MM.1S (cell line): ENCODE results near the gene F5.

ENCODE experiments used
- EZH2phosphoT487 ChIP-seq: fragments of 300-600 bp; sonication (generic); IDR thresholded peaks from 2 replicates; pipeline ENCODE4 v1.6.1; 2018; ENCODE audit warnings: antibody characterized with exemption, low read length
- TF ChIP-seq, protein P1 (sequence below): fragments of 300-600 bp; sonication (generic); IDR thresholded peaks from 2 replicates; pipeline ENCODE4 v1.5.1; 2016; ENCODE audit warnings: antibody characterized with exemption, low read length, mixed read lengths

DNA sequence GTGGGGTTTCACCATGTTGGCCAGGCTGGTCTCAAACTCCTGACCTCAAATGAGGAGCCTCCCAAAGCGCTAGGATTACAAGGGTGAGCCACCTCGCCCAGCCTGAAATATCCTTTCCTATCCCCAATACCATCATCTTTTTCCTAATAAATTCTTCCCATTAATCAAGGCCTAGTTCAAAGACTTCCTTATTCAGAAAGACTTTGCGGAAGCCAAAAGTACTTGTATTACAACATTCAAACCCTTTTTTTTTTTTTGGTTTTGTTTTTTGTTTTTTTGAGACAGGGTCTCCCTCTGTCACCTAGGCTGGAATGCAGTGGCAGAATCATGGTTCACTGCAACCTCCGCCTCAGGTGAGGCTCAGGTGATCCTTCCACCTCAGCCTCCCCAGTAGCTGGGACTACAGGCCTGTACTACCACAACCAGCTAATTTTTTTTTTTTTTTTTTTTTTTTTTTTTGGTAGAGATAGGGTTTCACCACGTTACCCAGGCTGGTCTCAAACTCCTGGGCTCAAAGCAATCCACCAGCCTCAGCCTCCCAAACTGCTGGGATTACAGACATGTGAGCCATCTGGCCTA is 108.1 kb downstream of the F5 start:
- TF ChIP-seq EZH2phosphoT487 = no peak
- TF ChIP-seq, protein P1, sequence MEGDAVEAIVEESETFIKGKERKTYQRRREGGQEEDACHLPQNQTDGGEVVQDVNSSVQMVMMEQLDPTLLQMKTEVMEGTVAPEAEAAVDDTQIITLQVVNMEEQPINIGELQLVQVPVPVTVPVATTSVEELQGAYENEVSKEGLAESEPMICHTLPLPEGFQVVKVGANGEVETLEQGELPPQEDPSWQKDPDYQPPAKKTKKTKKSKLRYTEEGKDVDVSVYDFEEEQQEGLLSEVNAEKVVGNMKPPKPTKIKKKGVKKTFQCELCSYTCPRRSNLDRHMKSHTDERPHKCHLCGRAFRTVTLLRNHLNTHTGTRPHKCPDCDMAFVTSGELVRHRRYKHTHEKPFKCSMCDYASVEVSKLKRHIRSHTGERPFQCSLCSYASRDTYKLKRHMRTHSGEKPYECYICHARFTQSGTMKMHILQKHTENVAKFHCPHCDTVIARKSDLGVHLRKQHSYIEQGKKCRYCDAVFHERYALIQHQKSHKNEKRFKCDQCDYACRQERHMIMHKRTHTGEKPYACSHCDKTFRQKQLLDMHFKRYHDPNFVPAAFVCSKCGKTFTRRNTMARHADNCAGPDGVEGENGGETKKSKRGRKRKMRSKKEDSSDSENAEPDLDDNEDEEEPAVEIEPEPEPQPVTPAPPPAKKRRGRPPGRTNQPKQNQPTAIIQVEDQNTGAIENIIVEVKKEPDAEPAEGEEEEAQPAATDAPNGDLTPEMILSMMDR = no peak
